ENCODE results near the gene UBTD1.

- TF ChIP-seq YY1 (IDR thresholded peaks at IDR 0.05; ENCODE audit: insufficient read depth, insufficient read length): no peak
- no peak for TF ChIP-seq ZNF274 (IDR thresholded peaks at IDR 0.05; ENCODE audit: low read depth, low read length)
These were observed 92.2 kb downstream of the UBTD1 start for GRCh38 chr10:97590748-97591495.
